WTC11 (cell line): ENCODE measurements around the gene DOCK8.

Source experiments
- CREB1 ChIP-seq: sonication (generic); formaldehyde crosslinking; IDR thresholded peaks from 2 replicates; pipeline ENCODE4 v1.8.0; 2023; ENCODE audit warnings: mild to moderate bottlenecking, missing genetic modification reagents
- CTCF ChIP-seq: fragments of 200-600 bp; IDR thresholded peaks from 2 replicates; pipeline ENCODE4 v1.8.0; 2022; ENCODE audit warnings: antibody characterized with exemption
- FOXK1 ChIP-seq: sonication (generic); formaldehyde crosslinking; IDR thresholded peaks from 2 replicates; pipeline ENCODE4 v1.8.0; 2022; ENCODE audit warnings: mild to moderate bottlenecking, moderate library complexity, missing genetic modification reagents
- FOXP1 ChIP-seq: sonication (generic); formaldehyde crosslinking; IDR thresholded peaks from 2 replicates; pipeline ENCODE4 v1.8.0; 2022; ENCODE audit warnings: missing genetic modification reagents, mild to moderate bottlenecking, moderate library complexity, borderline replicate concordance
- JUN ChIP-seq: sonication (generic); formaldehyde crosslinking; IDR thresholded peaks from 2 replicates; pipeline ENCODE4 v1.8.0; 2023; ENCODE audit warnings: mild to moderate bottlenecking, missing genetic modification reagents
- MAX ChIP-seq: sonication (generic); formaldehyde crosslinking; IDR thresholded peaks from 2 replicates; pipeline ENCODE4 v1.8.0; 2022; ENCODE audit warnings: mild to moderate bottlenecking, missing genetic modification reagents
- NR3C1 ChIP-seq: sonication (generic); formaldehyde crosslinking; conservative IDR thresholded peaks from 2 replicates; pipeline ENCODE4 v1.8.1; 2023; ENCODE audit warnings: low read depth, mild to moderate bottlenecking, missing genetic modification reagents
- TCF7 ChIP-seq: sonication (generic); formaldehyde crosslinking; IDR thresholded peaks from 2 replicates; pipeline ENCODE4 v1.8.0; 2022; ENCODE audit warnings: mild to moderate bottlenecking, low read depth, missing genetic modification reagents, moderate library complexity
- USF2 ChIP-seq: sonication (generic); formaldehyde crosslinking; IDR thresholded peaks from 2 replicates; pipeline ENCODE4 v1.8.1; 2023; ENCODE audit warnings: mild to moderate bottlenecking, missing genetic modification reagents, moderate library complexity
- ZNF121 ChIP-seq: sonication (generic); formaldehyde crosslinking; IDR thresholded peaks from 2 replicates; pipeline ENCODE4 v1.8.0; 2023; ENCODE audit warnings: missing genetic modification reagents
- ZNF138 ChIP-seq: sonication (generic); formaldehyde crosslinking; conservative IDR thresholded peaks from 2 replicates; pipeline ENCODE4 v1.8.1; 2022; ENCODE audit warnings: mild to moderate bottlenecking, moderate library complexity, missing genetic modification reagents
- TF ChIP-seq, protein P1 (sequence below): sonication (generic); formaldehyde crosslinking; IDR thresholded peaks from 2 replicates; pipeline ENCODE4 v1.8.1; 2023; ENCODE audit warnings: mild to moderate bottlenecking, missing genetic modification reagents
- TF ChIP-seq, protein P2 (sequence below): sonication (generic); formaldehyde crosslinking; IDR thresholded peaks from 2 replicates; pipeline ENCODE4 v1.8.0; 2022; ENCODE audit warnings: mild to moderate bottlenecking, missing genetic modification reagents

- TF ChIP-seq, protein P1, sequence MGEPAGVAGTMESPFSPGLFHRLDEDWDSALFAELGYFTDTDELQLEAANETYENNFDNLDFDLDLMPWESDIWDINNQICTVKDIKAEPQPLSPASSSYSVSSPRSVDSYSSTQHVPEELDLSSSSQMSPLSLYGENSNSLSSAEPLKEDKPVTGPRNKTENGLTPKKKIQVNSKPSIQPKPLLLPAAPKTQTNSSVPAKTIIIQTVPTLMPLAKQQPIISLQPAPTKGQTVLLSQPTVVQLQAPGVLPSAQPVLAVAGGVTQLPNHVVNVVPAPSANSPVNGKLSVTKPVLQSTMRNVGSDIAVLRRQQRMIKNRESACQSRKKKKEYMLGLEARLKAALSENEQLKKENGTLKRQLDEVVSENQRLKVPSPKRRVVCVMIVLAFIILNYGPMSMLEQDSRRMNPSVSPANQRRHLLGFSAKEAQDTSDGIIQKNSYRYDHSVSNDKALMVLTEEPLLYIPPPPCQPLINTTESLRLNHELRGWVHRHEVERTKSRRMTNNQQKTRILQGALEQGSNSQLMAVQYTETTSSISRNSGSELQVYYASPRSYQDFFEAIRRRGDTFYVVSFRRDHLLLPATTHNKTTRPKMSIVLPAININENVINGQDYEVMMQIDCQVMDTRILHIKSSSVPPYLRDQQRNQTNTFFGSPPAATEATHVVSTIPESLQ (CRISPR knock-in tag): no peak
- no peak for TF ChIP-seq JUN (CRISPR knock-in tag)
- TF ChIP-seq CTCF: no peak
- TF ChIP-seq USF2: no peak
- TF ChIP-seq, protein P2, sequence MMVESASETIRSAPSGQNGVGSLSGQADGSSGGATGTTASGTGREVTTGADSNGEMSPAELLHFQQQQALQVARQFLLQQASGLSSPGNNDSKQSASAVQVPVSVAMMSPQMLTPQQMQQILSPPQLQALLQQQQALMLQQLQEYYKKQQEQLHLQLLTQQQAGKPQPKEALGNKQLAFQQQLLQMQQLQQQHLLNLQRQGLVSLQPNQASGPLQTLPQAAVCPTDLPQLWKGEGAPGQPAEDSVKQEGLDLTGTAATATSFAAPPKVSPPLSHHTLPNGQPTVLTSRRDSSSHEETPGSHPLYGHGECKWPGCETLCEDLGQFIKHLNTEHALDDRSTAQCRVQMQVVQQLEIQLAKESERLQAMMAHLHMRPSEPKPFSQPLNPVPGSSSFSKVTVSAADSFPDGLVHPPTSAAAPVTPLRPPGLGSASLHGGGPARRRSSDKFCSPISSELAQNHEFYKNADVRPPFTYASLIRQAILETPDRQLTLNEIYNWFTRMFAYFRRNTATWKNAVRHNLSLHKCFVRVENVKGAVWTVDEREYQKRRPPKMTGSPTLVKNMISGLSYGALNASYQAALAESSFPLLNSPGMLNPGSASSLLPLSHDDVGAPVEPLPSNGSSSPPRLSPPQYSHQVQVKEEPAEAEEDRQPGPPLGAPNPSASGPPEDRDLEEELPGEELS (CRISPR knock-in tag): no peak
- no peak for TF ChIP-seq MAX (CRISPR knock-in tag)
- TF ChIP-seq FOXP1: no peak
- TF ChIP-seq FOXK1 (CRISPR knock-in tag): no peak
- TF ChIP-seq CREB1 (CRISPR knock-in tag): no peak
- no peak for TF ChIP-seq ZNF121
- no peak for TF ChIP-seq NR3C1 (CRISPR knock-in tag)
- TF ChIP-seq TCF7: no peak
- no peak for TF ChIP-seq ZNF138
Measured at GRCh38 chr9:426976-427375, 212.3 kb downstream of the DOCK8 start.
